C4-2B (cell line): ENCODE results near the gene MAN1A2.

Experiments
- CTCF ChIP-seq: fragments of 450-650 bp; conservative IDR thresholded peaks from 2 replicates; pipeline ENCODE4 v1.5.1; 2017; ENCODE audit warnings: mild to moderate bottlenecking
- ZFX ChIP-seq: fragments of 450-650 bp; IDR thresholded peaks from 2 replicates; pipeline ENCODE4 v1.6.1; 2017

GRCh38 chr1:117416546-117417125, 49.4 kb downstream of the MAN1A2 start:
- TF ChIP-seq CTCF: no peak
- TF ChIP-seq ZFX: no peak
